Loucy (cell line): ENCODE measurements around the gene TMEM132A.

ENCODE experiments used
- H2AFZ ChIP-seq: fragments of 200-600 bp; sonication (generic); 2 replicates; pipeline ENCODE4 v1.6.0; 2016; ENCODE audit warnings: antibody characterized with exemption, mild to moderate bottlenecking, low read length, moderate library complexity
- H3F3A ChIP-seq: fragments of 200-600 bp; 2 replicates; pipeline ENCODE4 v1.6.0; 2016; ENCODE audit warnings: antibody characterized with exemption, low read depth, mild to moderate bottlenecking
- H3K27me3 ChIP-seq: fragments of 200-600 bp; sonication (generic); 2 replicates; pipeline ENCODE4 v1.6.1; 2014; ENCODE audit warnings: low read length, mild to moderate bottlenecking; ENCODE audit not compliant: insufficient read depth, poor library complexity, severe bottlenecking
- H3K36me3 ChIP-seq: fragments of 200-600 bp; sonication (generic); 2 replicates; pipeline ENCODE4 v1.6.1; 2016; ENCODE audit warnings: low read length; ENCODE audit not compliant: insufficient read depth
- H3K4me1 ChIP-seq: fragments of 200-600 bp; sonication (generic); 2 replicates; pipeline ENCODE4 v1.5.1; 2014; ENCODE audit warnings: low read length, mild to moderate bottlenecking; ENCODE audit not compliant: insufficient read depth, poor library complexity, severe bottlenecking
- H3K4me2 ChIP-seq: fragments of 200-600 bp; sonication (generic); 2 replicates; pipeline ENCODE4 v1.6.0; 2014; ENCODE audit warnings: antibody characterized with exemption, low read length, low read depth, mild to moderate bottlenecking; ENCODE audit not compliant: poor library complexity, severe bottlenecking
- H3K4me3 ChIP-seq: fragments of 200-600 bp; sonication (generic); 2 replicates; pipeline ENCODE4 v1.5.1; 2014; ENCODE audit warnings: low read length, mild to moderate bottlenecking, mixed read lengths; ENCODE audit not compliant: poor library complexity, severe bottlenecking
- H3K79me2 ChIP-seq: fragments of 200-600 bp; sonication (generic); 2 replicates; pipeline ENCODE4 v1.6.1; 2014; ENCODE audit warnings: low read length; ENCODE audit not compliant: insufficient read depth
- H3K9ac ChIP-seq: fragments of 200-600 bp; sonication (generic); 2 replicates; pipeline ENCODE4 v1.6.0; 2014; ENCODE audit warnings: mild to moderate bottlenecking, low read depth, low read length, moderate library complexity; ENCODE audit not compliant: poor library complexity, severe bottlenecking
- H3K9me2 ChIP-seq: fragments of 200-600 bp; sonication (generic); replicated peaks from 2 replicates; pipeline ENCODE4 v1.6.1; 2016; ENCODE audit warnings: low read depth, low read length, mixed read lengths
- H3K9me3 ChIP-seq: fragments of 200-600 bp; sonication (generic); 2 replicates; pipeline ENCODE4 v1.6.1; 2014; ENCODE audit warnings: mild to moderate bottlenecking, antibody characterized with exemption, low read length, low read depth; ENCODE audit not compliant: insufficient read depth
- H4K20me1 ChIP-seq: fragments of 200-600 bp; sonication (generic); 2 replicates; pipeline ENCODE4 v1.6.0; 2014; ENCODE audit warnings: antibody characterized with exemption, low read length, mild to moderate bottlenecking; ENCODE audit not compliant: insufficient read depth, poor library complexity, severe bottlenecking
- EZH2phosphoT487 ChIP-seq: fragments of 200-600 bp; IDR thresholded peaks from 2 replicates; pipeline ENCODE4 v1.6.1; 2018; ENCODE audit warnings: antibody characterized with exemption, mild to moderate bottlenecking, moderate library complexity, borderline replicate concordance
- TF ChIP-seq, protein P1 (sequence below): fragments of 200-600 bp; sonication (generic); conservative IDR thresholded peaks from 2 replicates; pipeline ENCODE4 v1.5.1; 2014; ENCODE audit warnings: mild to moderate bottlenecking, antibody characterized with exemption, low read length

Gene TMEM132A

DNA sequence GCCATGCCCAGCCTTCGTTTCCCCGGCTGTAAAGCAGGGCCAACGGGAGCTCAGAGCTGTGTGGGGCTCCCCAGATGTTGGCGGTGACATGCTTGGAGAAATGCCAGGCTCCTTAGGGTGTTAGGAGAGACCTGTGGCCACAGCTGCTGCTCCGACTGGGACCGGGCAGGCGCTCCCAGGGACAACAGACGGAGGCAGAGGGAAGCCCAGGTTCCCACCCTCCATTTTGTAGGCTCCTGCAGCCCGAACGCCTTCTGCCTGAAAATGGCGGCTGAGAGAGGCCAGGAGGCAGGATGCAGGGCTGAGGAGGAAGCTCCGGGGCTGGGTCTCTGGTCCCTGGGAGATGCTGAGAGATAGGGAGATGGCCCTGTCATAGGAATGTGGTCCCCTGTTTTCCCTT, 57.3 kb downstream of the TMEM132A start:
- H3K4me2 ChIP-seq: no peak overlapping the region
- no peaks in the 10 kb centered on the region for H3K9me2 ChIP-seq
- no peak for TF ChIP-seq EZH2phosphoT487
- TF ChIP-seq, protein P1, sequence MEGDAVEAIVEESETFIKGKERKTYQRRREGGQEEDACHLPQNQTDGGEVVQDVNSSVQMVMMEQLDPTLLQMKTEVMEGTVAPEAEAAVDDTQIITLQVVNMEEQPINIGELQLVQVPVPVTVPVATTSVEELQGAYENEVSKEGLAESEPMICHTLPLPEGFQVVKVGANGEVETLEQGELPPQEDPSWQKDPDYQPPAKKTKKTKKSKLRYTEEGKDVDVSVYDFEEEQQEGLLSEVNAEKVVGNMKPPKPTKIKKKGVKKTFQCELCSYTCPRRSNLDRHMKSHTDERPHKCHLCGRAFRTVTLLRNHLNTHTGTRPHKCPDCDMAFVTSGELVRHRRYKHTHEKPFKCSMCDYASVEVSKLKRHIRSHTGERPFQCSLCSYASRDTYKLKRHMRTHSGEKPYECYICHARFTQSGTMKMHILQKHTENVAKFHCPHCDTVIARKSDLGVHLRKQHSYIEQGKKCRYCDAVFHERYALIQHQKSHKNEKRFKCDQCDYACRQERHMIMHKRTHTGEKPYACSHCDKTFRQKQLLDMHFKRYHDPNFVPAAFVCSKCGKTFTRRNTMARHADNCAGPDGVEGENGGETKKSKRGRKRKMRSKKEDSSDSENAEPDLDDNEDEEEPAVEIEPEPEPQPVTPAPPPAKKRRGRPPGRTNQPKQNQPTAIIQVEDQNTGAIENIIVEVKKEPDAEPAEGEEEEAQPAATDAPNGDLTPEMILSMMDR: no peak
- H3K4me3 ChIP-seq: no peak overlapping the region
- H3K36me3 ChIP-seq: no peaks in the 10 kb centered on the region
- no peaks in the 10 kb centered on the region for H3F3A ChIP-seq
- no peak overlapping the region for H2AFZ ChIP-seq
- H3K79me2 ChIP-seq: no peaks in the 10 kb centered on the region
- no peaks in the 10 kb centered on the region for H4K20me1 ChIP-seq
- H3K9ac ChIP-seq: no peak overlapping the region
- H3K27me3 ChIP-seq: no peaks in the 10 kb centered on the region
- H3K9me3 ChIP-seq: no peaks in the 10 kb centered on the region
- H3K4me1 ChIP-seq: peaks cover 15% of the 10 kb centered on the region

DNA sequence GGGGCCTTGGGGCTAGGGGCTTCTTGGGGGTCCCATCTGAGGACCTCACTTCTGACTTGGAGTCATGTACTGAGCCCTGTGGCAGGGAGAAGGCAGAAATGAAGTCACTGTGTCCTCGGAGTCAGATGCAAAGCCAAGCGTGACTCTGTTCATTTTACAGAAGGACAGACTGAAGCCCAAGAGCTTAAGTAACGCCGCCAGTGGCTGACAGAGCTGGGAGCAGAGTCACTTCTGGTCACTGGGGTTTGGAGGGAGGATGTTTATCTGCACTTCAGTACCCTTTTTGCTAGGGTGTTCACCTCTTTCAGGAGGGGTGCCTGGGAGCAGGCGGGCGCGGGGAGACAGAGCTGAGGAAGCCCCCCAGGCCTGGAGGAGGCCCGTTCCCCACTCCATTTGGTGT, 57.9 kb downstream of the TMEM132A start:
- no peak for TF ChIP-seq EZH2phosphoT487
- TF ChIP-seq, protein P1: no peak
- Histone ChIP-seq H3K36me3 (no peaks in the 10 kb centered on the region), H2AFZ (no peak overlapping the region), H3K27me3 (no peaks in the 10 kb centered on the region), H3K9me2 (no peaks in the 10 kb centered on the region), H3F3A (no peaks in the 10 kb centered on the region), H3K4me2 (no peak overlapping the region), H3K79me2 (no peaks in the 10 kb centered on the region), H3K9me3 (no peaks in the 10 kb centered on the region), H3K4me3 (no peak overlapping the region), H4K20me1 (no peaks in the 10 kb centered on the region), H3K4me1 (peaks cover 15% of the 10 kb centered on the region), H3K9ac (no peak overlapping the region)

DNA sequence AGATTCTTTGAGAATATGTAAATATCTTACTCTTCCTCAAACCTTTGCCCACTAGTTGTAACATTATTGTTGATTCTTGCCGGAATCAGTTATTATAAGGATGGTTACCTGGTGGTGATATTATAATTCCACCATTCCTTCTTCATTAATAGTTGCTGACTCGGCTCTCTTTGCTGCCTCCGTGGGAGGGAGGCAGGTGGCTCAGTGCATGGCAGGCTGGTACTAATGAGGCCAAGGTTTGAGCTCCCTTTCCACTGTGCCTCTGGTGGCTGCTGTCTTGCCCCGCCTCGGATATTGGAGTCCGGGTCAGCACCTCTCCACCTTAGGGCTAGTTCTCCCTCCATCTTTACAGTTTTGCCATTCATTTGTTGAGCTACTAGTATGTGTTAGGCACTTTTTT, 59.9 kb downstream of the TMEM132A start:
- Histone ChIP-seq H3K4me1 (peaks cover under 1% of the 10 kb centered on the region), H3K9me2 (no peaks in the 10 kb centered on the region), H3K9ac (no peak overlapping the region), H3K79me2 (no peaks in the 10 kb centered on the region), H3F3A (no peaks in the 10 kb centered on the region), H3K36me3 (0 out of 2 replicates have a peak, but pooled peaks cover 3% of the 10 kb centered on the region), H3K27me3 (no peaks in the 10 kb centered on the region), H4K20me1 (no peaks in the 10 kb centered on the region), H3K4me3 (no peak overlapping the region), H2AFZ (no peak overlapping the region), H3K4me2 (no peak overlapping the region), H3K9me3 (no peaks in the 10 kb centered on the region)
- no peak for TF ChIP-seq EZH2phosphoT487
- TF ChIP-seq, protein P1: no peak
